Type B pancreatic cell (in vitro differentiated cells): Measurements from ENCODE around the gene DBNDD2. TPM values are rescaled to one million over a fixed set of nuclear protein-coding genes. Genes with fewer than 3 reads are reported as not detected.

Source experiments
- DNase-seq: peaks from one replicate; pipeline ENCODE4 v3.0.0; 2021; ENCODE audit warnings: mixed read lengths; ENCODE audit not compliant: unreplicated experiment; ENCODE audit errors: extremely low spot score
- H3K27ac Mint-ChIP-seq: 2 replicates; pipeline ENCODE4 v1.8.0; 2021; ENCODE audit warnings: mild to moderate bottlenecking, mixed read lengths
- H3K27me3 Mint-ChIP-seq: 2 replicates; pipeline ENCODE4 v1.8.0; 2021; ENCODE audit warnings: mixed read lengths
- H3K36me3 Mint-ChIP-seq: 2 replicates; pipeline ENCODE4 v1.8.0; 2021; ENCODE audit warnings: mixed read lengths
- H3K4me1 Mint-ChIP-seq: one replicate; pipeline ENCODE4 v1.8.0; 2021; ENCODE audit warnings: mixed read lengths; ENCODE audit not compliant: unreplicated experiment
- H3K4me3 Mint-ChIP-seq: 2 replicates; pipeline ENCODE4 v1.8.0; 2021; ENCODE audit warnings: mild to moderate bottlenecking, mixed read lengths
- H3K9me3 Mint-ChIP-seq: 2 replicates; pipeline ENCODE4 v1.8.0; 2021; ENCODE audit warnings: mixed read lengths
- CTCF ChIP-seq: fragments of 200-600 bp; sonication (generic); conservative IDR thresholded peaks from 2 replicates; pipeline ENCODE4 v1.5.0; 2021; ENCODE audit warnings: antibody characterized with exemption, mild to moderate bottlenecking
- total RNA-seq: library from RNA; stranded (reverse); gene quantifications from 2 replicates; pipeline ENCODE4 v1.2.1, GENCODE V29; 2021; ENCODE audit warnings: low replicate concordance

Gene DBNDD2
- total RNA-seq, 1 donor from 2014 or later: 12.8 TPM

GRCh38 chr20:45449528-45449927, 41.4 kb downstream of the DBNDD2 start:
- Mint-ChIP-seq H3K36me3 (no peaks in the 10 kb centered on the region), H3K27ac (no peak overlapping the region), H3K4me1 (peaks cover 14% of the 10 kb centered on the region), H3K27me3 (peaks cover 5% of the 10 kb centered on the region), H3K9me3 (no peaks in the 10 kb centered on the region), H3K4me3 (no peak overlapping the region)
- DNase-seq: no peak
- TF ChIP-seq CTCF: no peak

GRCh38 chr20:45450097-45450818, 42.2 kb downstream of the DBNDD2 start:
- no peak overlapping the region for H3K4me3 Mint-ChIP-seq
- peaks cover 5% of the 10 kb centered on the region for H3K27me3 Mint-ChIP-seq
- H3K27ac Mint-ChIP-seq: no peak overlapping the region
- H3K4me1 Mint-ChIP-seq: peaks cover 10% of the 10 kb centered on the region
- H3K9me3 Mint-ChIP-seq: no peaks in the 10 kb centered on the region
- no peak for DNase-seq
- TF ChIP-seq CTCF: peak; percentile 78
- no peaks in the 10 kb centered on the region for H3K36me3 Mint-ChIP-seq

- H3K27me3 Mint-ChIP-seq: peaks cover 5% of the 10 kb centered on the region
- TF ChIP-seq CTCF: no peak
- H3K36me3 Mint-ChIP-seq: no peaks in the 10 kb centered on the region
- no peak overlapping the region for H3K4me3 Mint-ChIP-seq
- no peaks in the 10 kb centered on the region for H3K4me1 Mint-ChIP-seq
- H3K27ac Mint-ChIP-seq: no peak overlapping the region
- no peaks in the 10 kb centered on the region for H3K9me3 Mint-ChIP-seq
- no peak for DNase-seq
Measured at GRCh38 chr20:45452238-45452637, 44.1 kb downstream of the DBNDD2 start.

GRCh38 chr20:45452772-45453691, 44.9 kb downstream of the DBNDD2 start:
- TF ChIP-seq CTCF: no peak
- H3K27ac Mint-ChIP-seq: no peak overlapping the region
- H3K4me3 Mint-ChIP-seq: no peak overlapping the region
- DNase-seq: no peak
- H3K9me3 Mint-ChIP-seq: no peaks in the 10 kb centered on the region
- no peaks in the 10 kb centered on the region for H3K4me1 Mint-ChIP-seq
- H3K36me3 Mint-ChIP-seq: no peaks in the 10 kb centered on the region
- H3K27me3 Mint-ChIP-seq: peaks cover 5% of the 10 kb centered on the region

GRCh38 chr20:45456632-45457031, 48.5 kb downstream of the DBNDD2 start:
- DNase-seq: no peak
- H3K27ac Mint-ChIP-seq: no peak overlapping the region
- H3K27me3 Mint-ChIP-seq: peaks cover 8% of the 10 kb centered on the region
- no peaks in the 10 kb centered on the region for H3K36me3 Mint-ChIP-seq
- no peak overlapping the region for H3K4me3 Mint-ChIP-seq
- TF ChIP-seq CTCF: peak; percentile 60
- H3K4me1 Mint-ChIP-seq: no peaks in the 10 kb centered on the region
- H3K9me3 Mint-ChIP-seq: no peaks in the 10 kb centered on the region
